Measurements from ENCODE around the gene MLIP. TPM values are rescaled to one million over a fixed set of nuclear protein-coding genes. Genes with fewer than 3 reads are reported as not detected.

The MLIP gene
- total RNA-seq, 1 experiment from 2014 or later, result not detected

GRCh38 chr6:54273214-54273820 is 162.1 kb downstream of the MLIP start:
- Mint-ChIP-seq H3K36me3 (ENCODE audit: insufficient read depth, unreplicated experiment) (no peaks in the 10 kb centered on the region), H3K27ac (ENCODE audit: low read depth, unreplicated experiment) (no peak overlapping the region), H3K9me3 (ENCODE audit: unreplicated experiment) (peaks cover 8% of the 10 kb centered on the region), H3K4me1 (ENCODE audit: insufficient read depth, unreplicated experiment) (no peaks in the 10 kb centered on the region), H3K27me3 (ENCODE audit: insufficient read depth, unreplicated experiment) (no peaks in the 10 kb centered on the region), H3K4me3 (ENCODE audit: unreplicated experiment) (no peak overlapping the region)
- ChIA-PET POLR2A (interaction anchor here (1.0 kb wide), 1 partner anchor 18 kb away, joined by 4 read pairs; no protein-coding TSS in a partner anchor), CTCF (interaction anchor here (0.6 to 2.9 kb wide), 5 partner anchors 9 to 295 kb away, joined by 4 to 18 read pairs (median 5); no protein-coding TSS in a partner anchor)
- BruUV-seq (replicated peaks), result no TSS peak
- DNase-seq (ENCODE audit: unreplicated experiment), result no peak
- TF ChIP-seq CTCF (IDR thresholded peaks at IDR 0.05; ENCODE audit: unreplicated experiment), result no peak
- intact Hi-C loops (cut with micrococcal nuclease), result no loop called here

DNA sequence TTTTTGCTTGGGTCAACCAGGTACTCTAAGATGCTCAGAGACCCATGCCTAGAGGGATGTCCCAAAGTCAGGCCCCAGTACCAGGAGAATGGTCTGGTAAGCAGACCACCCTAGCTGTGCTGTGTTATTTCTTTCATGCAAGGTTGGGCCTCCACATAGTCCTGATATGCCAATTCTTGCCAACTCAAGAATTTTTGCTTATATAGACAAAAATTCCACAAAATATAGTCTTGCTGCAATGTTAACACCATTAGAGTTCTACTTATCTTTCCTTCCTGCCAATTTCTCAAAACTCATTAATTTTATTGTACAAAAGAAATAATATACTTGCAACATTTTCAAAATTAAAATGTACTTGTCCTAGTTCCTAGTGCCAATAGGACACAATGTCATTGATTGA is 163.1 kb downstream of the MLIP start:
- BruUV-seq (replicated peaks), result no TSS peak
- no peak for DNase-seq (ENCODE audit: unreplicated experiment)
- H3K36me3 Mint-ChIP-seq (ENCODE audit: insufficient read depth, unreplicated experiment), result no peaks in the 10 kb centered on the region
- POLR2A ChIA-PET, result no interaction called here
- intact Hi-C loops (cut with micrococcal nuclease), result no loop called here
- no peak overlapping the region for H3K27ac Mint-ChIP-seq (ENCODE audit: low read depth, unreplicated experiment)
- TF ChIP-seq CTCF (IDR thresholded peaks at IDR 0.05; ENCODE audit: unreplicated experiment), result no peak
- no peaks in the 10 kb centered on the region for H3K4me1 Mint-ChIP-seq (ENCODE audit: insufficient read depth, unreplicated experiment)
- CTCF ChIA-PET, result interaction anchor here (0.6 to 2.9 kb wide), 3 partner anchors 230 to 719 kb away, joined by 3 to 18 read pairs (median 3); no protein-coding TSS in a partner anchor
- H3K9me3 Mint-ChIP-seq (ENCODE audit: unreplicated experiment), result peaks cover 8% of the 10 kb centered on the region
- H3K27me3 Mint-ChIP-seq (ENCODE audit: insufficient read depth, unreplicated experiment), result no peaks in the 10 kb centered on the region
- H3K4me3 Mint-ChIP-seq (ENCODE audit: unreplicated experiment), result no peak overlapping the region

DNA sequence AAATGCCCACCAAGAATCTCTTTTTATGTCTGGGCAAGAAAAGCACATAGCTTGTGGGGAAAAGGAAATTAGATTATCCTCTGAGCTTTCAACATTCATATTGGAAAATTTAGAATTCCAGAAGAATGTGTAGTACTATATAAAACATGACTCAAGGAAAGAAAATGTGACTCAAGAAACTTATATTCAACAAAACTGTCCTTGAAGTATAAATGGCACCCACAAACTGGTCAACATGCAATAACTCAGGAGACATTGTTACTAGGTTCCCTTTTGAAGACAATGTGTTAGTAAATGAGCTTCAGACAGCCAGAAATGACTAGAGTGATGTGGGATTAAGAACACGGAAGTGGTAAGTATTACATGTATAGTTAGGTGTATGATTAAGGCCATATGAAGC is 170.9 kb downstream of the MLIP start:
- BruUV-seq (replicated peaks), result no TSS peak
- intact Hi-C loops (cut with micrococcal nuclease), result no loop called here
- H3K36me3 Mint-ChIP-seq (ENCODE audit: insufficient read depth, unreplicated experiment), result no peaks in the 10 kb centered on the region
- H3K9me3 Mint-ChIP-seq (ENCODE audit: unreplicated experiment), result peaks cover 7% of the 10 kb centered on the region
- H3K4me1 Mint-ChIP-seq (ENCODE audit: insufficient read depth, unreplicated experiment), result peaks cover 11% of the 10 kb centered on the region
- POLR2A ChIA-PET, result no interaction called here
- CTCF ChIA-PET, result no interaction called here
- no peak for DNase-seq (ENCODE audit: unreplicated experiment)
- no peak for TF ChIP-seq CTCF (IDR thresholded peaks at IDR 0.05; ENCODE audit: unreplicated experiment)
- H3K27ac Mint-ChIP-seq (ENCODE audit: low read depth, unreplicated experiment), result no peak overlapping the region
- no peak overlapping the region for H3K4me3 Mint-ChIP-seq (ENCODE audit: unreplicated experiment)
- no peaks in the 10 kb centered on the region for H3K27me3 Mint-ChIP-seq (ENCODE audit: insufficient read depth, unreplicated experiment)

GRCh38 chr6:54284161-54284860 is 173.1 kb downstream of the MLIP start:
- no peaks in the 10 kb centered on the region for H3K27me3 Mint-ChIP-seq (ENCODE audit: insufficient read depth, unreplicated experiment)
- H3K36me3 Mint-ChIP-seq (ENCODE audit: insufficient read depth, unreplicated experiment), result no peaks in the 10 kb centered on the region
- DNase-seq (ENCODE audit: unreplicated experiment), result no peak
- ChIA-PET POLR2A (no interaction called here), CTCF (no interaction called here)
- intact Hi-C loops (cut with micrococcal nuclease), result no loop called here
- H3K4me3 Mint-ChIP-seq (ENCODE audit: unreplicated experiment), result no peak overlapping the region
- no peaks in the 10 kb centered on the region for H3K9me3 Mint-ChIP-seq (ENCODE audit: unreplicated experiment)
- TF ChIP-seq CTCF (IDR thresholded peaks at IDR 0.05; ENCODE audit: unreplicated experiment), result no peak
- BruUV-seq (replicated peaks), result no TSS peak
- peaks cover 18% of the 10 kb centered on the region for H3K4me1 Mint-ChIP-seq (ENCODE audit: insufficient read depth, unreplicated experiment)
- no peak overlapping the region for H3K27ac Mint-ChIP-seq (ENCODE audit: low read depth, unreplicated experiment)

All from MCF 10A (cell line).